ENCODE measurements around the gene SUCLG2. TPM values are rescaled to one million over a fixed set of nuclear protein-coding genes. Genes with fewer than 3 reads are reported as not detected.

Gene SUCLG2
- total and polyA plus RNA-seq, 9 of the 15 experiments (the other 6 are each of a cell fraction or from before 2014, with no cell fraction given): 10.1 to 41.4 (median 29.0) TPM

- Histone ChIP-seq H3K4me3 (no peak overlapping the region), H3K79me2 (ENCODE audit: control insufficient read depth, insufficient read depth, low read length) (no peaks in the 10 kb centered on the region), H3K9me3 (replicated peaks; ENCODE audit: control insufficient read depth, insufficient read depth, low read depth, low read length) (no peaks in the 10 kb centered on the region; the same call in 1 of the 2 replicates), H4K20me1 (replicated peaks; ENCODE audit: control insufficient read depth, insufficient read depth, low read length) (no peaks in the 10 kb centered on the region), H3K36me3 (ENCODE audit: control insufficient read depth, insufficient read depth, low read length) (no peaks in the 10 kb centered on the region), H3K27ac (ENCODE audit: extremely low read depth, low read depth, low read length) (no peak overlapping the region), H3K4me1 (replicated peaks in 1 of 2; ENCODE audit: control insufficient read depth in 2 of 2, insufficient read depth in 2 of 2, low read length in 2 of 2) (no peaks in the 10 kb centered on the region), H2AFZ (ENCODE audit: low read depth, low read length) (no peak overlapping the region), H3K9me1 (ENCODE audit: control insufficient read depth, insufficient read depth, low read length) (no peaks in the 10 kb centered on the region), H3K9ac (ENCODE audit: insufficient read depth in 1 of 2, low read depth in 2 of 2, low read length in 2 of 2) (no peak overlapping the region), H3K4me2 (ENCODE audit: insufficient read depth, low read length) (no peak overlapping the region), H3K27me3 (ENCODE audit: control insufficient read depth in 2 of 2, insufficient read depth in 2 of 2, low read length in 2 of 2) (no peaks in the 10 kb centered on the region)
- in situ Hi-C loops (cut with MboI): no loop called here
- no peak for FAIRE-seq
- intact Hi-C loops (cut with micrococcal nuclease): no loop called here
- BruUV-seq (replicated peaks): no TSS peak
- no CpG with 5 or more reads among the region's 2 CpGs for WGBS (ENCODE audit: insufficient coverage, low coverage, missing lambda C conversion rate)
- ChIA-PET POLR2A (no interaction called here), CTCF (ENCODE audit: low intra/inter-chr PET ratio) (no interaction called here)
- DNase-seq (ENCODE audit: extremely low read depth in 1 of 4, low spot score in 3 of 4): no peak
- no peak for TF ChIP-seq ZNF175 (CRISPR knock-in tag; IDR thresholded peaks at IDR 0.05; ENCODE audit: low read depth)
- TF ChIP-seq MTA3 (IDR thresholded peaks at IDR 0.05; ENCODE audit: borderline replicate concordance): no peak
- TF ChIP-seq MNT (conservative IDR thresholded peaks at IDR 0.05): no peak
- no peak for TF ChIP-seq TCF7L2 (IDR thresholded peaks at IDR 0.05; ENCODE audit: low read depth, low read length)
- TF ChIP-seq BHLHE40 (IDR thresholded peaks at IDR 0.05; ENCODE audit: low read length): no peak
- TF ChIP-seq HDAC3 (IDR thresholded peaks at IDR 0.05; ENCODE audit: borderline replicate concordance, partially characterized antibody): no peak
- TF ChIP-seq TSC22D4 (tag; IDR thresholded peaks at IDR 0.05): no peak
- no peak for TF ChIP-seq HES1 (IDR thresholded peaks at IDR 0.05; ENCODE audit: low read depth)
- no peak for TF ChIP-seq GATAD2B (IDR thresholded peaks at IDR 0.05; ENCODE audit: borderline replicate concordance)
- no peak for TF ChIP-seq CBFB (CRISPR knock-in tag; IDR thresholded peaks at IDR 0.05)
- TF ChIP-seq ZNF354B (CRISPR knock-in tag; IDR thresholded peaks at IDR 0.05): no peak
- no peak for TF ChIP-seq ZBTB1 (CRISPR knock-in tag; IDR thresholded peaks at IDR 0.05; ENCODE audit: borderline replicate concordance, low read depth)
- TF ChIP-seq RAD21 (CRISPR knock-in tag; conservative IDR thresholded peaks at IDR 0.05 in 1 of 2, IDR thresholded peaks at IDR 0.05 in 1 of 2): no peak
- no peak for TF ChIP-seq FOS (IDR thresholded peaks at IDR 0.05; ENCODE audit: extremely low read depth, insufficient read length)
- TF ChIP-seq ILK (tag; IDR thresholded peaks at IDR 0.05; ENCODE audit: borderline replicate concordance, low read depth): no peak
- no peak for ATAC-seq
Observed at GRCh38 chr3:67335813-67336212, 318.6 kb downstream of the SUCLG2 start.

All from K562 (cell line).